K562 (cell line): ENCODE results near the gene ACYP2. TPM values are rescaled to one million over a fixed set of nuclear protein-coding genes. Genes with fewer than 3 reads are reported as not detected.
A peak's percentile ranks its signal among the peaks of the same experiment; 100 is the strongest.

Experiments
- ASH1L ChIP-seq: fragments of 450-650 bp; IDR thresholded peaks from 2 replicates; pipeline ENCODE4 v1.6.1; 2018; ENCODE audit warnings: borderline replicate concordance, mild to moderate bottlenecking, low read depth; ENCODE audit not compliant: partially characterized antibody
- CHD7 ChIP-seq: fragments of 200-600 bp; sonication (generic); IDR thresholded peaks from one replicate; pipeline ENCODE4 v1.6.1; 2012; ENCODE audit warnings: mild to moderate bottlenecking, low read depth, low read length, inconsistent platforms
- FOXM1 ChIP-seq, 2 experiments: fragments of 450-650 bp in 1 of 2; sonication (generic) in 1 of 2; formaldehyde crosslinking in 1 of 2; IDR thresholded peaks; 2 replicates each; pipeline versions ENCODE4 v1.6.1 to v1.9.0; 2017 to 2022; ENCODE audit warnings: low read depth in 2 of 2, mild to moderate bottlenecking in 2 of 2, missing genetic modification reagents in 1 of 2, moderate library complexity in 1 of 2
- FOXO4 ChIP-seq: fragments of 450-650 bp; formaldehyde crosslinking; IDR thresholded peaks from 2 replicates; pipeline ENCODE4 v1.4.0; 2020; ENCODE audit warnings: mild to moderate bottlenecking, moderate library complexity
- MXI1 ChIP-seq: IDR thresholded peaks from 2 replicates; pipeline ENCODE4 v1.6.1; 2011; ENCODE audit warnings: low read depth, mild to moderate bottlenecking, improper control_type of control experiment, low read length
- RBFOX2 ChIP-seq: fragments of 200-400 bp; formaldehyde crosslinking; IDR thresholded peaks from 2 replicates; pipeline ENCODE4 v1.6.1; 2017; ENCODE audit warnings: low read depth, mild to moderate bottlenecking, low read length, moderate library complexity
- SP1 ChIP-seq: sonication (generic); formaldehyde crosslinking; IDR thresholded peaks from 2 replicates; pipeline ENCODE4 v1.8.1; 2022; ENCODE audit warnings: mild to moderate bottlenecking, missing genetic modification reagents
- STAG1 ChIP-seq: sonication (generic); formaldehyde crosslinking; IDR thresholded peaks from 2 replicates; pipeline ENCODE4 v1.5.0; 2020; ENCODE audit warnings: missing genetic modification reagents, borderline replicate concordance
- STAT5B ChIP-seq: fragments of 250-450 bp; sonication (Bioruptor Pico); IDR thresholded peaks from 2 replicates; pipeline ENCODE4 v1.8.0; 2021; ENCODE audit warnings: mild to moderate bottlenecking, inconsistent platforms
- ZNF324 ChIP-seq: fragments of 250-450 bp; sonication (Bioruptor Pico); IDR thresholded peaks from 2 replicates; pipeline ENCODE4 v1.4.0; 2020; ENCODE audit warnings: mild to moderate bottlenecking
- ZNF512 ChIP-seq: IDR thresholded peaks from 2 replicates; pipeline ENCODE4 v1.6.1; 2016; ENCODE audit warnings: missing genetic modification characterization, missing compliant biosample characterization
- ZNF57 ChIP-seq: fragments of 450-650 bp; formaldehyde crosslinking; IDR thresholded peaks from 2 replicates; pipeline ENCODE4 v1.4.0; 2020; ENCODE audit warnings: mild to moderate bottlenecking, moderate library complexity
- polyA plus RNA-seq, 8 experiments: library from polyadenylated mRNA; depleted of rRNA in 4 of 8; stranded (reverse) in 5 of 8; unstranded in 3 of 8; fragments of >200 nt; fragmentation: Nextera tagmentation in 2 of 8; fragmentation: Illumina TruSeq in 1 of 8; extraction: Ambion mirVana in 2 of 8; extraction: Trizol in 1 of 8; gene quantifications; 2 replicates each; pipeline versions ENCODE4 v1.2.1 to v1.2.3, GENCODE V29; 2011 to 2014; ENCODE audit warnings: inconsistent platforms in 1 of 8, missing spikeins in 1 of 8
- total RNA-seq, 7 experiments: library from RNA; depleted of rRNA in 6 of 7; stranded (reverse); fragments of >200 nt in 6 of 7; fragmentation: Illumina TruSeq in 2 of 7; extraction: Trizol in 2 of 7; gene quantifications; 2 replicates each; pipeline versions ENCODE4 v1.2.1 to v1.2.3, GENCODE V29; 2011 to 2021; ENCODE audit warnings: low replicate concordance in 1 of 7

Gene ACYP2
- total and polyA plus RNA-seq, 9 of the 15 experiments (the other 6 are each of a cell fraction or from before 2014, with no cell fraction given) = 1.0 to 4.1 (median 2.0) TPM

- no peak for TF ChIP-seq FOXM1 (IDR thresholded peaks at IDR 0.05; ENCODE audit: low read depth)
- no peak for TF ChIP-seq FOXM1 (CRISPR knock-in tag; IDR thresholded peaks at IDR 0.05; ENCODE audit: low read depth)
- TF ChIP-seq ZNF57 (CRISPR knock-in tag) = no peak
- TF ChIP-seq STAT5B (CRISPR knock-in tag) = no peak
- no peak for TF ChIP-seq ZNF512 (tag)
- TF ChIP-seq CHD7 = no peak
- peak; percentile 79 for TF ChIP-seq RBFOX2
- TF ChIP-seq ZNF324 (CRISPR knock-in tag) = no peak
- no peak for TF ChIP-seq STAG1 (CRISPR knock-in tag)
- TF ChIP-seq FOXO4 (CRISPR knock-in tag) = no peak
- no peak for TF ChIP-seq ASH1L
- peak; percentile 71 for TF ChIP-seq MXI1
- TF ChIP-seq SP1 (CRISPR knock-in tag) = 0 out of 2 replicates have a peak, but pooled peaks have one; percentile 32
Measured at GRCh38 chr2:54330162-54330925, 214.9 kb downstream of the ACYP2 start (continued).
